GM12891 (cell line): ENCODE data around the gene KRT81.

Experiments
- PAX5 ChIP-seq: IDR thresholded peaks from 2 replicates; pipeline ENCODE4 v1.6.1; 2011; ENCODE audit warnings: low read length, moderate library complexity, mild to moderate bottlenecking; ENCODE audit not compliant: insufficient read depth, severe bottlenecking
- POLR2A ChIP-seq: IDR thresholded peaks from 2 replicates; pipeline ENCODE4 v1.6.1; 2011; ENCODE audit warnings: low read depth, low read length, control low read depth
- POU2F2 ChIP-seq: IDR thresholded peaks from 2 replicates; pipeline ENCODE4 v1.6.1; 2011; ENCODE audit warnings: low read depth, mild to moderate bottlenecking, control low read depth, low read length, moderate library complexity
- SPI1 ChIP-seq: IDR thresholded peaks from 2 replicates; pipeline ENCODE4 v1.6.1; 2011; ENCODE audit warnings: low read depth, low read length, control low read depth
- TAF1 ChIP-seq: IDR thresholded peaks from 2 replicates; pipeline ENCODE4 v1.6.1; 2011; ENCODE audit warnings: low read depth, low read length, control low read depth

GRCh38 chr12:52245962-52246569 lies 45.3 kb downstream of the KRT81 start:
- TF ChIP-seq TAF1 = no peak
- no peak for TF ChIP-seq SPI1
- TF ChIP-seq POLR2A = no peak
- no peak for TF ChIP-seq POU2F2
- TF ChIP-seq PAX5 = no peak
